KMS-11 (cell line): Measurements from ENCODE around the gene PHACTR3.
A peak's percentile ranks its signal among the peaks of the same experiment; 100 is the strongest.

Experiments
- H2AFZ ChIP-seq: fragments of 200-600 bp; sonication (generic); 2 replicates; pipeline ENCODE4 v1.6.1; 2016; ENCODE audit warnings: antibody characterized with exemption, mixed run types, low read depth
- H3K27ac ChIP-seq: fragments of 200-600 bp; sonication (generic); 2 replicates; pipeline ENCODE4 v1.6.1; 2016; ENCODE audit warnings: mild to moderate bottlenecking, mixed run types
- H3K27me3 ChIP-seq: fragments of 200-600 bp; sonication (generic); 2 replicates; pipeline ENCODE4 v1.6.1; 2017; ENCODE audit warnings: mild to moderate bottlenecking, low read depth, mixed run types, moderate library complexity; ENCODE audit not compliant: insufficient read depth
- H3K36me3 ChIP-seq: fragments of 200-600 bp; sonication (generic); 2 replicates; pipeline ENCODE4 v1.6.1; 2017; ENCODE audit warnings: mild to moderate bottlenecking, mixed run types; ENCODE audit not compliant: insufficient read depth
- H3K4me1 ChIP-seq: fragments of 200-600 bp; sonication (generic); 2 replicates; pipeline ENCODE4 v1.6.1; 2016; ENCODE audit warnings: mild to moderate bottlenecking, low read depth, mixed run types; ENCODE audit not compliant: poor library complexity, severe bottlenecking
- H3K4me2 ChIP-seq: fragments of 200-600 bp; sonication (generic); 2 replicates; pipeline ENCODE4 v1.7.0; 2016; ENCODE audit warnings: mild to moderate bottlenecking, mixed run types
- H3K4me3 ChIP-seq: fragments of 200-600 bp; sonication (generic); IDR thresholded peaks from 2 replicates; pipeline ENCODE4 v1.6.1; 2017; ENCODE audit warnings: low read depth, low read length, mixed read lengths; ENCODE audit not compliant: insufficient read depth
- H3K79me2 ChIP-seq: fragments of 200-600 bp; sonication (generic); 2 replicates; pipeline ENCODE4 v1.6.1; 2016; ENCODE audit warnings: low read depth, mixed run types; ENCODE audit not compliant: insufficient read depth
- H3K9ac ChIP-seq: fragments of 200-600 bp; sonication (generic); 2 replicates; pipeline ENCODE4 v1.6.1; 2016; ENCODE audit warnings: mild to moderate bottlenecking, mixed run types
- H4K20me1 ChIP-seq: fragments of 200-600 bp; sonication (generic); 2 replicates; pipeline ENCODE4 v1.6.1; 2016; ENCODE audit warnings: mild to moderate bottlenecking, mixed run types; ENCODE audit not compliant: insufficient read depth
- CTCF ChIP-seq: fragments of 200-600 bp; sonication (generic); conservative IDR thresholded peaks from 2 replicates; pipeline ENCODE4 v1.6.1; 2017; ENCODE audit warnings: low read depth, mild to moderate bottlenecking, antibody characterized with exemption, low read length, moderate library complexity, mixed read lengths

Gene PHACTR3

DNA sequence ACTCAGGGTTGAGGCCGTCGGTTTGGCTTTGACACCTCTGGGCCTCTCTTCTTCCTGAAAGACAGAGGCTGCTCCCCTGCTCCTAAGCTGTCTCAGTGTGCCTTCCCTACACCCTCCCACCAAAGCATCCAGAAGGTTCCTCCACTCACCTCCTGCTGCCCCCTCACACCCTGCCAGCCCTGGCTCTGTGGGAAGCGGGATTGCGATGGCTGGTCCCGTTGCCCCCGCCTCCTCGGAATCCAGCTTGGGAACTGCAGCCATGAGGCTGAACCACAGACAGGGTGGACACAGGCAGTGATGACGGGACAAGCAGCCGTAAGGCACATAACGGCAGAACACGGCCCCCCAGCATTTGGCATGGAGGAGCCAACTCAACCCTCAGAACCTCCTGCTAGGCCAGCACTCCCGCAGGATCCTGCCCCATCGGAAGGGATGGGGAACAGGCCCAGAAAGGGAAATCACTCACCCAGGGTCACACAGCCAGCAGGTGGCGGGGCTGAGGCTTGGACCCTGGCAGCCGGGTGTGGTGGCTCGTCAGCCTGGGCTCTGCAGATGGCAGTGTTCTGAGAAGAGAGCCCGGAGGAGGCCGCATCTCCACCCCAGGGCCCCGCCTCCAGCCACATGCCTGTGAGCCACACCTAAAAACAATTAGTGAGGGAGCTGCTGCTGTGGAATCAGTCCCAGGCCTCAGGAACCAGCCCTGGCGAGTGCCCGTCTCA, 139.6 kb downstream of the PHACTR3 start:
- Histone ChIP-seq H3K27me3 (no peaks in the 10 kb centered on the region), H3K4me3 (no peak overlapping the region), H2AFZ (no peak overlapping the region), H4K20me1 (no peaks in the 10 kb centered on the region), H3K27ac (no peak overlapping the region), H3K9ac (no peak overlapping the region), H3K79me2 (no peaks in the 10 kb centered on the region), H3K4me1 (peaks cover 6% of the 10 kb centered on the region), H3K36me3 (no peaks in the 10 kb centered on the region), H3K4me2 (no peak overlapping the region)
- peak; percentile 46 for TF ChIP-seq CTCF

DNA sequence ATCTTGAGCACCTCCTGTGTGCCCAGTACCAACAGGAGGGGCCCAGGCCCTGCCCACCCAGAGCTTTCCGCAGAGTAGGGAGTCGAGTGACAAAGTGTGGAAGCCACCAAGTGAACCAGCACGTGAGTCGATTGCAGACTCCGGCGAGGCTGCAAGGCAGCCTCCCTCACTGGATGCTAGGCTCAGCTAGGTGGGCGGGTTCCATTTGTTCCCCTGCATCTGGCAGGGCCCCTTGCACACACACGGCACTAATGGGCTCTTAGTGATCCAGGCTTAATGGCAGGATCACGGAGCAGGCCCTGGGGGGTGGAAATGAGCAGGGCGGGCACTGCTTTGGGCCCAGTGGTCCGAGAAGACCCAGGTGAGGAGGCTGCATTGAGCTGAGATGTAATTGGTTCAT, 140.4 kb downstream of the PHACTR3 start:
- Histone ChIP-seq H3K36me3 (no peaks in the 10 kb centered on the region), H3K4me1 (peaks cover 6% of the 10 kb centered on the region), H3K27me3 (no peaks in the 10 kb centered on the region), H3K79me2 (no peaks in the 10 kb centered on the region), H3K27ac (no peak overlapping the region), H4K20me1 (no peaks in the 10 kb centered on the region), H3K9ac (no peak overlapping the region), H2AFZ (no peak overlapping the region), H3K4me2 (no peak overlapping the region), H3K4me3 (no peak overlapping the region)
- no peak for TF ChIP-seq CTCF

DNA sequence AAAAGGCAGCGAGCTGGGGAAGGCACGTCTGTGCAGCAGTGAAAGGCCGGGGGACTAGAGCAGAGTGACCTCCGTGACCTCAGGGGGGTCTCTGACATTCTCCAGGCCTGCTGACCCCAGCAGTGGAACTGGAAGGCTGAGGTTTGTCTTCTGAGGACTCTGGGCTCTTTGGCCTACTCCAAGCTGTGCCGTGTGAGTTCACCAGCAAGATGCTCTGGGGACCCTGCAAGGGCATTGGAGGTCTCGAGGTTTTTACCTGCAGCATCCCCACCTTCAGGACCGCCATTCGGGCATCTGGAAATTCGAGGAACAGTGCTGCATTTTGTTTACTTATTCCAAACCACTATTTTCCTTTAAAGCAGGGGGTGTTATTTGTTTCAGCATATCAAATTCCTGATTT, 140.9 kb downstream of the PHACTR3 start:
- Histone ChIP-seq H4K20me1 (no peaks in the 10 kb centered on the region), H3K4me1 (peaks cover 6% of the 10 kb centered on the region), H3K9ac (no peak overlapping the region), H3K36me3 (no peaks in the 10 kb centered on the region), H3K79me2 (no peaks in the 10 kb centered on the region), H3K27ac (no peak overlapping the region), H3K4me3 (no peak overlapping the region), H3K27me3 (no peaks in the 10 kb centered on the region), H2AFZ (no peak overlapping the region), H3K4me2 (no peak overlapping the region)
- no peak for TF ChIP-seq CTCF

- Histone ChIP-seq H3K4me2 (no peak overlapping the region), H4K20me1 (no peaks in the 10 kb centered on the region)
- TF ChIP-seq CTCF = no peak
Observed at GRCh38 chr20:59745716-59746115, 141.4 kb downstream of the PHACTR3 start.

More at GRCh38 chr20:59745716-59746115, 141.4 kb downstream of the PHACTR3 start:
- H3K27ac ChIP-seq = no peak overlapping the region
- no peak overlapping the region for H3K4me3 ChIP-seq
- no peak overlapping the region for H3K9ac ChIP-seq
- H3K36me3 ChIP-seq = no peaks in the 10 kb centered on the region
- peaks cover 9% of the 10 kb centered on the region for H3K4me1 ChIP-seq
- no peaks in the 10 kb centered on the region for H3K27me3 ChIP-seq
- H2AFZ ChIP-seq = no peak overlapping the region
- H3K79me2 ChIP-seq = no peaks in the 10 kb centered on the region
